Germinal center (tissue), 1 donor: ENCODE data around the gene DOCK6.

ENCODE experiments used
- DNase-seq: peaks from one replicate; pipeline ENCODE4 v3.0.0; 2012; ENCODE audit warnings: mixed read lengths, low spot score

The DOCK6 gene

DNA sequence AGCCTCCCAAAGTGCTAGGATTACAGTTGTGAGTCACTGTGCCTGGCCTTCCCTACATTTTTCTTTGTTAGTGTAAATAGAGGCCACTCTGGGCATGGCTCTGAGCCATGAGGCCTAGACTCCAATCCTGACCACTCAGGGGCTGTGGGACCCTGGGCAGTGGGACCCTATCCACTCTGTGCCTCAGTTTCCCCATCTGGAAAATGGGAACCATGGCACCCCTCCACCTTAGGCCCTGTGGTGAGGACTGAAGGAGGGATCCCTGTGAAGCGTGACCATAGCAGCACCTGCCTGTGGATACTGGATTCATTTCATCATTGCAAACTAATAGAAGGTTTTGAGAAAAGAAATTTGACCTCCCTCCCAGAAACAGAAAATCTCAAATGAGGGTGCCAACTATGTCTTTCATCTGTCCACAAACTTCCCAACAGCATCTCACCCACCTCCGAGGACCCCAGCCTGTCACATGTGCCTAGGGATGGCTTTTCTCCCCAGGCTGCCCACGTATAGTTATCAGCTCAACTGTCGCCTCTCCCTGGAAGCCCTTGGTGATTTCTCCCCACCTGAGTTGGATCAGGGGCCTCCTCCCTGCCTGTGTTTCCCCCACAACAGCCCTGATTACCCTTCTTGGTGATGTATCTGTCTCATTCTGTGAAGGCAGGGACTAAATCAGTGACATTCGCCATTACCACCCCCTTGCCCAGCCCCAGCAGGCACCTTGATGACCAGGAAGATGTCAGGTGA, 17.3 kb downstream of the DOCK6 start:
- no peak for DNase-seq

DNA sequence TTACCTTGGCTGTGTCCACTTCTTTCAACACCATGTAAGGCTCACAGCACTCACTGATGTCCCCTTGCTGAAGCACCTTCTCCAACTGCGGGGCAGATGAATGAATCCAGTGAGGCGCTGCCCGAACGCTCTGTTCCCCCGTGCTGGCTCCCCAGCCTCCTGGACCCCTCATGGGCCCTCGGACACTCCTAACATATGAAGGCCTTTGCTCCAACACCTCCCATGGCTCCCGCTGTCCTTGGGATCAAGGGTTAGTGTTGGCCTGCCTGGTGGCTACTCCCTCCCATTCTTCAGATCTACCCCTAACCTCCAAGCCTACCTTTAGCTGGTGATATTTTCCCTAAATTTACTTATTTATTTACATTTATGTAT, 18.5 kb downstream of the DOCK6 start:
- no peak for DNase-seq

DNA sequence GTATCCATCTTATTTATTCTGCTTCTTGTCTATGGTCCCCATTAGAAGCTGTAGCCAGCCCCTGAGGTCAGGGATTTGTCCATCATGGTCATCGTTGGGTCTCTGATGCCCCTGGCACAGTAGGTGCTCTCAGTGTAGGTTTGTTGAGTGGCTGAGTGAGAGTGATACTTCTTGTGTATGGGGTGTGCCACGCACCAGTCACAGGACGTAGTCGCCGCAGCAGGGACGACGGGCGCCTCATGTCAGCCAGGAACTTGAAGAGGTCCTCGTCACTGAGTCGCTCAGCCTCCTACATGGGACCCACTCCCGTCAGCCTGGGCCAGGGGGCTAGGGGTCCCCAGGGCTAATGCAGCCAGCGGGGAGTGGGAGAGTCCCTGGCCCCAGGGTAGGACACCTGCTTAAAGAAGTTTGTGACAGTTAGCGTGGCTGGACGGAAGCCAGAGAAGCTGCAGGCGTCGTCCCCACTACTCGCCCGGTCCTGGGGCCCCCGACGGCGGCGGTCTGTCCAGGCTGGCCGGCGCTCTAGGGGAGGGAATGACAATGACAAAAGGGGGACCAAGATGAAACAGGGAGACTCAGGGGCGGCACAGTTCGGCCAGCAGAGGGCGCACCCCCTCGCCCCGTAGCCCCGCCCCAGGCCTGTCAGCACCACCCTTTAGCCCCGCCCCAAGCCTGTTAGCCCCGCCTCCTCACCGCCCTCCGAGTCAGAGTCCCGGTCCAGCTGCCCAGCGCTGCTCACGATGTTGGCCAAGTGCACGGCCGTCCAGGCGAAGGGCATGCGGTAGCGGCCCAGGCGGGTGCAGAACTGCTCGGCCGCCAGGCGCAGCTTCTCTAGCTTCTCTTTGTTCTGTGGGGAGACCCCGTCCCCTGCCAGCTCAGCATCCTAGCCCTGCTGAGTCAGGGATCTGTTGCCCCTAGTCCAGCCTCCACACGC, 19.2 kb downstream of the DOCK6 start:
- DNase-seq = peak; percentile 98

DNA sequence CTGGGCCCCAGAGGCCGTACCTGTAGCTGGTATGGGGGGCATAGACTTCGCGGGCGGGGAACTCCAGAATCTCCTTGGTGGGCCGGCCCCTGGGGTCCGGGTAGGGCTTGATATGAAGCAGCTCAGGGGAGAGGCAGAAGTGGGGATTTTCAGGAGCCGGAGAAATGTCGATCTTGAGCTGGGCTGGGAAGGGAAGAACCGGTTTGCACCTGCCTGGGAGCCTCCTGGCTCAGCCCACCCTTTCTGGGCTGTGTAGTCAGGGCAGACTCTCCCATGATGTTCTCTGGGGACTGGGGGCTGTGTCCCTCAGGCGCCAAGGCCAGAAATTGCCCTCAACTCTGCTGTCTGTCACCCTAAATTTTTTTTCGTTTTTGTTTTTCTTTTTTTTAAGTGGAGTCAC, 20.3 kb downstream of the DOCK6 start:
- DNase-seq = no peak

DNA sequence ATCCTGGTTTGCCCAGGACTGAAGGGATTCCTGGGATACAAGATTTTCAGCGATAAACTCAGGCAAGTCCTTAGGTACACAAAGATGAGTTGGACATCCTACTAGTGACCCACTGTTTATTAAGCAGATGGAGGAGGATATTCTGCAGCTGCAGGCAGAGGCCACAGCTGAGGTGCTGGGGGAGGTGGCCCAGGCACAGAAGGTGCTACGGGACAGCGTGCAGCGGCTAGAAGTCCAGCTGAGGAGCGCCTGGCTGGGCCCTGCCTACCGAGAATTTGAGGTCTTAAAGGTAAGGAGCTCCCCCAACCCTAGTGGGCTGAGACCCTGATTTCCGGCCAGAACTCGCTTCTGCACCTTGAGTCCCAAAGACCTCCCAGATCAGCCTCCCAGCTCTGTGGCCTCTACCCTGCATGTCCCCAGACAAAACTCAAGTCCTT, 22.3 kb downstream of the DOCK6 start:
- DNase-seq = no peak

DNA sequence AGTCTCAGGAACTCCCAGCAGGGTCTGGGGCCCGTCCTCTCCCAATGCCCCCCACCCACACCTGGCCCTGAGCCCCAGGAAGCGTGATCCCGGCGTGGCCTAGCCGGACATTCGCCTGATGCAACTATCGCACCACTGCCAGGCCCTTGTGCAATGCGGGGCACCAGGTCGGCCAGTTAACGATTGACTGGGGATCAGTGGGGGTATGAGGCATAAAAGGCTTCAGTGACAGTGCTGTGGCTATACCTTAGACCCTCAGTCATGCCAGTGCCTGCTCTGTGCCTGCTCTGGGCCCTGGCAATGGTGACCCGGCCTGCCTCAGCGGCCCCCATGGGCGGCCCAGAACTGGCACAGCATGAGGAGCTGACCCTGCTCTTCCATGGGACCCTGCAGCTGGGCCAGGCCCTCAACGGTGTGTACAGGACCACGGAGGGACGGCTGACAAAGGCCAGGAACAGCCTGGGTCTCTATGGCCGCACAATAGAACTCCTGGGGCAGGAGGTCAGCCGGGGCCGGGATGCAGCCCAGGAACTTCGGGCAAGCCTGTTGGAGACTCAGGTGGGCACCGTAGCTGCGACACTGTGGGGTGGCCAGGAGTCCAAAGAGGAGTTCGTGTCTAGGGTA, 22.8 kb downstream of the DOCK6 start, which contains the start of gene ANGPTL8:
ANGPTL8 (plus strand) TSS at position 243 of the 624 bp plus-strand sequence; CDS start at position 262, 19 bp downstream.
- DNase-seq = no peak

DNA sequence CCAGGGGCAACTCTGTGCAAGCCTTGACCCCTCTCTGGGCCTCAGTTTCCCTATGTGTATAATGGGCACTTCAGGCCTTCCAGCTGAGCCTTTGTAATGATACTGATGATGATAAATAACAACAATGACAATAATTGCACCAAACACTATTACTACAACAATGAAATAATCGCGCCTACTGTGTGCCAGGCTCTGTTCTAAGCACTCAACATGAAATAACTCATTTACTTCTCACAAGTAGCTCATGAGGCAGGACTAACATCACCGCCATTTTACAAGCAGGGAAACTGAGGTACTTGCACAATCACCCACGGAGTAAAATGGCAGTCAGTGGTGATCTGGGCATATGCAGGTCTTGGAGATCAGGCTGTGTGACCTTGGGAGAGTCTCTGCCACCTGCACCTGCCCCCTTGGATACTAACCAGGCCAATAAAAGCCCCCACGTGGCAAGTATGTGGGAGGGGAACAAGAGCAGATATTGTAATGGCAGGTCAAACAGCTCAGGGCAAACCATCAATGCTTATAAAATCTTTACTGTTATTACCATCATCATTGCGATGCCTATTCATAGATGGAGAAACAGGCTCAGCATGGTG, 23.4 kb downstream of the DOCK6 start:
- DNase-seq = no peak

DNA sequence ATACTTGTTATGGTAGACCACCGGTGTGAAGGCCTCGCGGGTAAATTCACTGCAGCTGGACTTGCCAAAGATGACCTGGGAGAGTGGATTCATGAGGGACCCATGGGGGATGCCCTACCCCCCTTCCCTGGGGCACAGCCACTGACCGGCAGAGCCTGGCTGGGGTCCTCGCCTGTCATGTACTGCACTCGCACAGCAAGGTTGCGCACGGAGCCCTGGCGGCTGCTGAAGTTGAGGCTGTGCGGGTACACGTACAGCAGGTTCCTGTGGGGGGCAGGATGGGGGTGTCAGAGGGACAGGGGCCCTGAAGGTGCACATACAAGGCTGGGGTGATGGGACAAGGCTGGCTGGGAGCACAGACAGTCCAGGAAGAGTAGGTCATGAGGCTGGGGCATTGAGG, 24.3 kb downstream of the DOCK6 start:
- no peak for DNase-seq

DNA sequence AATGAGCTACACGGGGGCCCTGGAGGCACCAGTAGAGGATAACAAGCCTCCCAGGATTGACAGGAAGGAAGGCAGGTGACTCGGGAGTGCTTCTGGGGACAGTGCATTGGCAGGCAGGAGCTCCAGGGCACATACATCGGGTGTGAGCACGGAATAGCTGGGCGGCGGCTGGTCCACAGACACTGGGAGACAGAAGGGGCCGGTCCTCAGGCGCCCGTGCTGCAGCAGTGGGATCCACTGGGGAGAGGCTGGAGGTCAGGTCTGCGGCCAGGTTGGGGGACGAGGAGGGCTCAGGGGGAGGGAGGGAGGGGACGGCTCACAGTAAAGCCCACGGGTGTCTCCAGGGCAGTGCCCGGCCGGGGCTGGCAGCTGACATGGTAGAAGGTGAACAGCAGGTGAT, 25.0 kb downstream of the DOCK6 start:
- DNase-seq = no peak

DNA sequence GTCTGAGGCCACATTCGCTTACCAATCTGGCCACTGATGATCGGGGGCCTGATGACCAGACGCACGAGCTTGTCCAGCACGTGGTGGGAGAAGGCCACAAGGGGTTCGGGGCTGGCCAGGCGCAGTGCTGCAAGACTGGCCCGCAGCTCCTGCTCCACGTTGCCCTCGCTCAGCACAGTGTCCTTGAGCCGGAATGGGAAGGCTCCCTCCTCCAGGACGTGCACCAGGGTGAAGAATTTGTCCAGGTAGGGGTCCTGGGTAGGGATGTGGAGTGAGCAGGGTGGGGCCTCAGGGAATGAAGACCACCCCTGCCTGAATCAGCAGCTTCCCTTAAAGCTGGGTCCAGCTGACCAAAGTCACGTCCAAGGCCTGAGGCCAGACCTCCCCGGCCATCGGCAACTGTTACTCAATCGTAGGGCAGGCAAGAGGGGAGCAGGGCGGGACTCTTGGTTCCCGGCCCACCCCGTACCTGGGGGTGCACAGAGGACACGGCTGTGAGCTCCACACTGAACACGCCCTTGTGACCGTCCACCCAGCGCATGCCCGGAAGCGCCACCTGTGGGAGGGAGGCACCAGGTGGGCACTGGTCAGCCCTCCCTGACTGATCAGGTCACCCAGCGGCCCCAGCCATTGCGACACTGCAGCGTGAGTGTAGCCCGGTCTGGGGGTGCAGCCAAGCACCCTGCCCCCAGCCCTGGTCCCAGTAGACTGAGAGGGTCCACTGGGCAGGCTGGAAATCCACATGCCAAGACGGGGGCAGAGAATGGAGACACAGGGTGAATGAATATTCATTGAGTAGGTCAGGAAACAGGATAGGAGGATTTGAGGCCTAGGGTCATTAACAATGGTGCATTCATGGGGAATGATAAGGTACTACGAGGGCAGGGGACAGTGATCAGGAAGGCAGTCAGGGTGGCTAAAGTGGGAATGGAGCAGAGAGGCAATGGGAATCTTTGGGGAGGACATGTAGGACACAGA, 25.7 kb downstream of the DOCK6 start:
- no peak for DNase-seq

DNA sequence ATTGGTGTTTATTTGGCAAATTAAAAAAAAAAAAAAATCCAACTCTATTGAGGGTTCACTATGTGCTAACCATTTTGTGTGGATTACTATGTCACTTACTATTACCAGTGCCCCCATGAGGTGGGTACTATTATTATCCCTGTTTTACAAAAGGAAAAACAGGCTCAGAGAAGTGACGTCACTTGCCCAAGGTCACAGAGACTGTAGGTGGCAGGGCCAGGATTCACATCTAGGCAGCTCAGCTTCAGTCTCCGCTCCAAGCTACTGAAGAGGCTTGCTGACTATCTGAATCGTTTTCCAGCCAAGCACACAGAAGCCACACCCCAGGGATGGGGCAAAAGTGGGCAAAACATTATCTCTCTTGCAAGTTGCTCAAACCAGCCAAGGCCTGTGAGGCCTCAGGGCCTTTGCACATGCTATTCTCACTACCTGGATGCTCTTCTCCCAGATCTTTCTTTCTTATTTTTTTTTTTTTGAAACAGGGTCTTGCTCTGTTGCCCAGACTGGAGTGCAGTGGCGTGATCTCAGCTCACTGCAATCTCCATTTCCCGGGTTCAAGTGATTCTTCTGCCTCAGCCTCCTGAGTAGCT, 27.7 kb downstream of the DOCK6 start:
- DNase-seq = no peak

DNA sequence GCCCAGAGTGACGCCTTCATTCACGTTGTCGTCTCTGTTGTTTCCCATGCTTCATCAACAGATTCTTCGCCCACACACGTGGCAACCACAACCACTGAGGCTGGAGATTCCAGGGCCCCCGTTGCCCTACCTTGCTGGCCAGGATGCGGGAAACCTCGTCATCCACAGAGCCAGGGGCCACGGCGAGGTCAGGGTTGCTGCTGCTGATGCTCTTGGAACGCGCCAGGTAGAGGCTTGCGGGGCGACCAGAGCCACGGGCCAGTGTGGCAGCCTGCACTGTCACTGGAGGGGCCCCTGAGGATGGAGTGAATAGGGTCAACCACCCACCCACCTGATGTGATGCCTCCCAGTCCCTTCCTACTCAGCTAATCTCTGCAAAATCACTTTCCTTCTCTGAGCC, 29.3 kb downstream of the DOCK6 start:
- no peak for DNase-seq

DNA sequence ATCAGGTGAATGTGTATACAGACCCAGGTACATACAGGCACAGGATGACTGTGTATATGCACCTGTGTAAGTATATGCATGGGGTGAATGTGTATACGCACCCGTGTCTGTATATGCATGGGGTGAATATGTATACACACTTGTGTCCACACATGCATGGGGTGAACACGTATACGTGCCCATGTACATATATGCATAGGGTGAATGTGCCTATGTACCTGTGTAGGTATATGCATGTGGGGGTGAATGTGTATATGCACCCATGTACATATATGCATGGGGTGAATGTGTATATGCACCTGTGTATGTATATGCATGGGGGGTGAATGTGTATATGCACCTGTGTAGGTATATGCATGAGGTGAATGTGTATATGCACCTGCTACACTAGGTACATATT, 29.8 kb downstream of the DOCK6 start:
- DNase-seq = no peak

DNA sequence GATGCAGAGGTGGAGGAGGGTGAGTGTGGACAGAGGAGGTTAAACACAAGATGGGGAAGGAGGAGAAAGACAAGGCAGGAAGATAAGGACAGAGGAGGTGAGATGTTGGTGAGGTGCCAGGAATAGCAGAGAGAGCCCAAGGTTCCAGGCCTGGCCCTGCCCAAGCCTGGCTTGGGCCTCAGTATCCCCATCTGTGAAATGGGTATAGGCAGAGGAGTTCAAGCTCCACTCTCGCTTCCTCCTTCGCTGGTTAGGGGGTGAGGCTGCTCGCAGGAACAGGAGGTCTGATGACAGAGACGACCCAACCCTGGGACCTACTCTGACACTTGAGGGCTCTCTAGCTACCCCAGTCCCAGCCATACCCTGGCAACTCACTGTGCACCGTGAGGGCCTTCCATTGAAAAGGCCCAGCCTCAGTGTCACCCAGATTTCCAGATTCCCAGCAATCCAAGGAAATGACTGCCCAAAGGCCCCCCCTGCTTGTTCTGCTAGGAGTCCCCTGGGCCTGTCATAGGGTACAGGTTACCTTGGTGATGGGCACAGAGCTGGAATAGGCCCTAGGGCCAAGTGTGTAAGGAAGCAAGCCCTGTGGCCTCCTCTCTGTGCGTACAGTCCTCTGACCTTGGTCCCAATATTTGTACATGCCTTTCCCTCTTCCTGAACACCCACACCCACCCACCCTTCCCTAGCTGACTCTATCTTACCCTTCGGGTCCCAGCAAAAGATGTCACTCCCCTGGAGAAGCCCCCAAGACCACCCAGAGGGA, 31.5 kb downstream of the DOCK6 start:
- no peak for DNase-seq

DNA sequence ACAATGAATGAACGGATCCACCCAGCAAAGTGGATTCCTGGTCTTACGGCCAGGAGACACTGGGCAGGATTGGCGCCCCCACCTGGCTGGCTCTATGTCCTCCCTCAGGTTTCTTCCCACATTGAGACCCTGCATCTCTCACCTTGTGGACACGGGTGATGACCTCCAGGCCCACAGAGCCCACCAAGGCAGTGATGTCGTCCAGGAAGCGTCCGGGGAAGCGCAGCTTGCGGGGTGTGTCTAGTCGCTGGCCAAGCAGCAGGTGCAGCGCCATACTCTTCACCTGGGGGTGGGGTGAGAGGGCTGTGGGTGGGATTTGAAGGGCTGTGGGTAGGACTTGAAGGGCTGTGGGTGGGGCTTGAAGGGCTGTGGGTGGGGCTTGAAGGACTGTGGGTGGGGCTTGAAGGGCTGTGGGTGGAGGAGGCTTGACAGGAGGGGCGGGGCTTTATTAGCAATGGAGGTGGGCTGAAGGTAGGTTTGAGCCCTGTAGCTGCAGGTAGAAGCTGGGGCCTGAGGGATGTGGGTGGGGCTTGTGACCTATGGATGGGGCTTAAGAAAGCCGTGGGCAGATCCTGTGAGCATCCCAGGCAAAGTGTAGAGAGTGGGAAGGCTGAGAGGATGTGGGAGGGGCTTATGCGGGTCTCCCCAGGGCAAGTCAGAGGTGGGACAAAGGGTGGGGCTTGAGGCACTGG, 35.0 kb downstream of the DOCK6 start:
- DNase-seq = peak; percentile 27

DNA sequence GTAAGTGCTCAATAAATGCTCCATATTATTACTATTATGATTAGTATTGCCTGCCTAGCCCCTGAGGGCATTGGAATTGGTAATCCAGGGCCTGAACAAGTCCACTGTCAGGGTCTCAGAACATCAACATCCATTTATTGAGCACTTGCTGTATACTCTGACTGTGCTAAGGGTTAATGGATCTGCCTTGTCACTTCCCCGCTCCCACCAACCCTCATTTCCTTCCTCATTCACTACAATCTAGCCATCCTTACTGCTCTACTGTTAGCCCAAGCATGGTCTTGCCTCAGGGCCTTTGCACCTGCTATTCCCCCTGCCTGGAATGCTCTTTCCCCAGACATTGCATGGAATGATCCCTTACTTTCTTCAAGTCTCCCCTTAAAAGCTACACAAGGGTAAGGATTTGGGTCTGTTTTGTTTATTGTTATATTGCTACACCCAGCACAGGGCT, 35.6 kb downstream of the DOCK6 start:
- no peak for DNase-seq

DNA sequence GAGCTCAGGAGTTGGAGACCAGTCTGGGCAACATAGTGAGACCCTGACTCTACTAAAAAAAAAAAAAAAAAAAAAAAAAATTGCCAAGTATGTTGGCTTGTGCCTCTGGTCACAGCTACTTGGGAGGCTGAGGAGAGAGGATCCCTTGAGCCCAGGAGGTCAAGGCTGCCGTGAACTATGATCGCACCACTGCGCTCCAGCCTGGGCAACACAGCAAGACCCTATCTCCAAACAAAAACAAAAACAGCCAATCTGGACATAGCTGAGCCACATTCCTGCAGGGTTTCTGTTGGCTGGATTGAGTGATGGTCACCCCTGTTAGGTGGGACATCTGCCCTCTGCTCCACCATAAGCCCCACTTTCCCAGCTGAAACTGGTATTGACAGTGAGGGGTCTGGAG, 36.5 kb downstream of the DOCK6 start:
- no peak for DNase-seq

DNA sequence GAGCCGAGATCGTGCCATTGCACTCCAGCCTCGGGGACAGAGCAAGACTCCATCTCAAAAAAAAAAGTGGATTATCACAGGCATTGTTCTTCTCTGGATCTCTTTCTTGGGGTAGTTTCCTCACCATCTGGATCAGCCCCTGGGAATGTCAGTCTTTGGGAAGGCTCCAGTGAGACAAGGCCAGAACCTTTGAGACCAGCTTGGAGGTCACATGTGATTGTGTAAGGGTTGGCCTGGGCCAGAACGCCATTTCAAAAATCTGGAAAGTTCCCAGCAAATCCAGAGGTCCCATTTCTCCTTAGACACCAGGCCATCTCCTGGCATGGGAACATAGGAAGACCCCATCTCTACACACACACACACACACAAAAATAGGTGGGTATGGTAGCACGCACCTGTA, 37.2 kb downstream of the DOCK6 start:
- DNase-seq = no peak

DNA sequence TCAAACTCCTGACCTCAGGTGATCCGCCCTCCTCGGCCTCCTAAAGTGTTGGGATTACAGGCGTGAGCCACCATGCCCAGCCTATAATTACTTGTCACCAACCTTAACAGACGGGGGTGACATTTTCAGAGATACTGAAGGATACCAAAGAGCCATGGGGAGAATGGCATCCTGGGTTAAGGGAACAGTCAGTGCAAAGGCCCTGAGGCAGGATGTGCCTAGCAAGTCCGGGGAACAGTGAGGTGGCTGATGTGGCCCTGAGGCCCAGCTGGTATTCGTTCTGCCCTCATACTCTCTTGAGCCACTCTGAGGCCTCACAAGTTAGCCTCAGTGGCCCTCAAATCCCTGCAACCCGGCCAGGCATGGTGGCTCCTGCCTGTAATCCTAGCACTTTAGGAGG, 37.9 kb downstream of the DOCK6 start:
- no peak for DNase-seq
